ENCODE data around the gene HPSE. TPM values are rescaled to one million over a fixed set of nuclear protein-coding genes. Genes with fewer than 3 reads are reported as not detected.

HPSE gene
- total and polyA plus RNA-seq, 8 donors, result 1.3 to 19.2 (median 1.8) TPM

GRCh38 chr4:83340692-83341343 lies 6.2 kb upstream of the HPSE start:
- H3K9me3 ChIP-seq, result peaks cover 0 to 3% of the 10 kb centered on the region in 2 donors
- no peak overlapping the region for H3K27ac ChIP-seq
- intact Hi-C loops (cut with DNase I), result no loop called here
- no peaks in the 10 kb centered on the region for H3K27me3 ChIP-seq
- H3K36me3 ChIP-seq, result no peaks in the 10 kb centered on the region
- no peak for ATAC-seq
- H3K4me3 ChIP-seq, result no peak overlapping the region
- no peak for DNase-seq
- no peak for TF ChIP-seq CTCF (IDR thresholded peaks at IDR 0.05)
- peaks cover 0 to 2% of the 10 kb centered on the region in 2 donors for H3K4me1 ChIP-seq

- TF ChIP-seq CTCF (IDR thresholded peaks at IDR 0.05), result no peak
- Histone ChIP-seq H3K9me3 (peaks cover 0 to 3% of the 10 kb centered on the region in 2 donors), H3K27ac (no peak overlapping the region), H3K36me3 (no peaks in the 10 kb centered on the region), H3K27me3 (peaks cover 0 to 10% of the 10 kb centered on the region in 2 donors), H3K4me3 (no peak overlapping the region), H3K4me1 (peaks cover 0 to 15% of the 10 kb centered on the region in 2 donors)
- intact Hi-C loops (cut with DNase I), result no loop called here
- DNase-seq, result no peak
- ATAC-seq, result no peak
These were observed 4.9 kb upstream of the HPSE start for GRCh38 chr4:83339573-83339972.

- H3K27ac ChIP-seq, result peak overlapping the region in 1 of 2 donors; percentile 62
- ATAC-seq (no peak), DNase-seq (no peak)
- peaks cover 0 to 3% of the 10 kb centered on the region in 2 donors for H3K9me3 ChIP-seq
- peaks cover 0 to 21% of the 10 kb centered on the region in 2 donors for H3K27me3 ChIP-seq
- intact Hi-C loops (cut with DNase I), result no loop called here
- H3K36me3 ChIP-seq, result no peaks in the 10 kb centered on the region
- peaks cover 0 to 36% of the 10 kb centered on the region in 2 donors for H3K4me1 ChIP-seq
- no peak overlapping the region for H3K4me3 ChIP-seq
- TF ChIP-seq CTCF (IDR thresholded peaks at IDR 0.05), result no peak
These were observed 1.1 kb upstream of the HPSE start for GRCh38 chr4:83335701-83336100.

GRCh38 chr4:83331956-83332355 lies 2.7 kb downstream of the HPSE start:
- intact Hi-C loops (cut with DNase I), result no loop called here
- H3K36me3 ChIP-seq, result no peaks in the 10 kb centered on the region
- DNase-seq, result no peak
- H3K9me3 ChIP-seq, result no peaks in the 10 kb centered on the region
- ATAC-seq, result no peak
- H3K4me1 ChIP-seq, result peaks cover 0 to 42% of the 10 kb centered on the region in 2 donors
- peaks cover 0 to 21% of the 10 kb centered on the region in 2 donors for H3K27me3 ChIP-seq
- H3K27ac ChIP-seq, result no peak overlapping the region
- H3K4me3 ChIP-seq, result no peak overlapping the region
- no peak for TF ChIP-seq CTCF (IDR thresholded peaks at IDR 0.05)

- H3K4me1 ChIP-seq, result peaks cover 0 to 35% of the 10 kb centered on the region in 2 donors
- H3K36me3 ChIP-seq, result no peaks in the 10 kb centered on the region
- peaks cover 0 to 11% of the 10 kb centered on the region in 2 donors for H3K27me3 ChIP-seq
- DNase-seq (no peak), ATAC-seq (no peak)
- no peak overlapping the region for H3K27ac ChIP-seq
- no peak overlapping the region for H3K4me3 ChIP-seq
- TF ChIP-seq CTCF (IDR thresholded peaks at IDR 0.05), result no peak
- intact Hi-C loops (cut with DNase I), result no loop called here
- no peaks in the 10 kb centered on the region for H3K9me3 ChIP-seq
These were observed 5.0 kb downstream of the HPSE start for GRCh38 chr4:83329521-83330110.
